ENCODE data around the gene RIBC2. TPM values are rescaled to one million over a fixed set of nuclear protein-coding genes. Genes with fewer than 3 reads are reported as not detected.

The RIBC2 gene
- polyA plus RNA-seq, 1 donor (not counting 4 experiments of a cell fraction or from before 2014, with no cell fraction given), result 0.12 TPM

GRCh38 chr22:45428391-45429385 is 15.2 kb downstream of the RIBC2 start:
- Histone ChIP-seq H3K9me1 (ENCODE audit: control insufficient read depth, extremely low read depth, insufficient read depth, low read length) (no peaks in the 10 kb centered on the region), H3K4me1 (ENCODE audit: control insufficient read depth, extremely low read depth, insufficient read depth, low read length) (no peaks in the 10 kb centered on the region), H3K27me3 (ENCODE audit: control insufficient read depth, extremely low read depth, insufficient read depth, low read length) (peaks cover 4% of the 10 kb centered on the region), H2AFZ (ENCODE audit: control insufficient read depth, low read length) (no peak overlapping the region), H3K9ac (ENCODE audit: control insufficient read depth, extremely low read depth, insufficient read depth, low read length) (no peak overlapping the region), H3K4me3 (ENCODE audit: control insufficient read depth in 2 of 3, extremely low read depth in 1 of 3, insufficient read depth in 2 of 3, low read depth in 1 of 3, low read length in 3 of 3) (no peak overlapping the region), H3K79me2 (ENCODE audit: control insufficient read depth, insufficient read depth, low read length) (no peaks in the 10 kb centered on the region), H4K20me1 (ENCODE audit: control insufficient read depth, extremely low read depth, insufficient read depth, low read length) (no peaks in the 10 kb centered on the region), H3K4me2 (ENCODE audit: control insufficient read depth, extremely low read depth, insufficient read depth, low read depth, low read length) (no peak overlapping the region), H3K9me3 (ENCODE audit: control insufficient read depth, low read depth, low read length) (no peaks in the 10 kb centered on the region), H3K36me3 (ENCODE audit: control insufficient read depth in 2 of 2, extremely low read depth in 1 of 2, insufficient read depth in 2 of 2, low read length in 2 of 2) (no peaks in the 10 kb centered on the region), H3K27ac (ENCODE audit: control insufficient read depth, insufficient read depth, low read length) (no peak overlapping the region)
- dilution Hi-C loops (cut with MboI; ENCODE audit: extremely low pct_ligation_motif_present, low sequenced_read_pairs), result no loop called here
- TF ChIP-seq EZH2 (IDR thresholded peaks at IDR 0.05; ENCODE audit: low read length) (no peak), CTCF (optimal IDR thresholded peaks at IDR 0.05 in 1 of 3, IDR thresholded peaks at IDR 0.05 in 1 of 3, conservative IDR thresholded peaks at IDR 0.05 in 1 of 3; ENCODE audit: extremely low read depth in 1 of 3, insufficient read depth in 2 of 3, low read length in 3 of 3) (no peak)
- DNase-seq (ENCODE audit: low read depth, low spot score) (no peak), FAIRE-seq (no peak)

GRCh38 chr22:45429424-45429823 is 15.9 kb downstream of the RIBC2 start:
- no peaks in the 10 kb centered on the region for H3K36me3 ChIP-seq (ENCODE audit: control insufficient read depth in 2 of 2, extremely low read depth in 1 of 2, insufficient read depth in 2 of 2, low read length in 2 of 2)
- no peaks in the 10 kb centered on the region for H3K4me1 ChIP-seq (ENCODE audit: control insufficient read depth, extremely low read depth, insufficient read depth, low read length)
- no peaks in the 10 kb centered on the region for H3K9me3 ChIP-seq (ENCODE audit: control insufficient read depth, low read depth, low read length)
- H4K20me1 ChIP-seq (ENCODE audit: control insufficient read depth, extremely low read depth, insufficient read depth, low read length), result no peaks in the 10 kb centered on the region
- H3K9me1 ChIP-seq (ENCODE audit: control insufficient read depth, extremely low read depth, insufficient read depth, low read length), result no peaks in the 10 kb centered on the region
- H3K27ac ChIP-seq (ENCODE audit: control insufficient read depth, insufficient read depth, low read length), result no peak overlapping the region
- dilution Hi-C loops (cut with MboI; ENCODE audit: extremely low pct_ligation_motif_present, low sequenced_read_pairs), result no loop called here
- no peak for TF ChIP-seq EZH2 (IDR thresholded peaks at IDR 0.05; ENCODE audit: low read length)
- TF ChIP-seq CTCF (optimal IDR thresholded peaks at IDR 0.05 in 1 of 3, IDR thresholded peaks at IDR 0.05 in 1 of 3, conservative IDR thresholded peaks at IDR 0.05 in 1 of 3; ENCODE audit: extremely low read depth in 1 of 3, insufficient read depth in 2 of 3, low read length in 3 of 3), result no peak
- H2AFZ ChIP-seq (ENCODE audit: control insufficient read depth, low read length), result no peak overlapping the region
- no peaks in the 10 kb centered on the region for H3K79me2 ChIP-seq (ENCODE audit: control insufficient read depth, insufficient read depth, low read length)
- FAIRE-seq, result no peak
- no peak overlapping the region for H3K4me3 ChIP-seq (ENCODE audit: control insufficient read depth in 2 of 3, extremely low read depth in 1 of 3, insufficient read depth in 2 of 3, low read depth in 1 of 3, low read length in 3 of 3)
- peaks cover 4% of the 10 kb centered on the region for H3K27me3 ChIP-seq (ENCODE audit: control insufficient read depth, extremely low read depth, insufficient read depth, low read length)
- no peak overlapping the region for H3K4me2 ChIP-seq (ENCODE audit: control insufficient read depth, extremely low read depth, insufficient read depth, low read depth, low read length)
- no peak overlapping the region for H3K9ac ChIP-seq (ENCODE audit: control insufficient read depth, extremely low read depth, insufficient read depth, low read length)
- no peak for DNase-seq (ENCODE audit: low read depth, low spot score)

Data from keratinocyte (primary cell).